H9 (cell line): ENCODE measurements around the gene SLC14A1. TPM values are rescaled to one million over a fixed set of nuclear protein-coding genes. Genes with fewer than 3 reads are reported as not detected.

Experiments used
- DNase-seq: peaks from one replicate; pipeline ENCODE4 v3.0.0-alpha.2; 2017
- H2AFZ ChIP-seq: one replicate; pipeline ENCODE4 v1.6.1; 2013; ENCODE audit warnings: mild to moderate bottlenecking, low read length, control low read depth, moderate library complexity
- H2AK5ac ChIP-seq: 2 replicates; pipeline ENCODE4 v1.6.1; 2013; ENCODE audit warnings: low read length, control low read depth, mixed read lengths; ENCODE audit not compliant: insufficient read length
- H2BK120ac ChIP-seq: one replicate; pipeline ENCODE4 v1.6.1; 2013; ENCODE audit warnings: low read depth, mild to moderate bottlenecking, low read length, control low read depth, inconsistent platforms; ENCODE audit not compliant: poor library complexity, severe bottlenecking
- H2BK12ac ChIP-seq: 2 replicates; pipeline ENCODE4 v1.6.1; 2013; ENCODE audit warnings: low read length, control low read depth, mixed read lengths, low read depth; ENCODE audit not compliant: insufficient read length
- H2BK15ac ChIP-seq: 2 replicates; pipeline ENCODE4 v1.6.1; 2013; ENCODE audit warnings: low read depth, low read length, control low read depth
- H2BK20ac ChIP-seq: one replicate; pipeline ENCODE4 v1.6.1; 2013; ENCODE audit warnings: low read depth, mild to moderate bottlenecking, low read length, control low read depth, inconsistent platforms; ENCODE audit not compliant: poor library complexity, severe bottlenecking
- H2BK5ac ChIP-seq: 2 replicates; pipeline ENCODE4 v1.6.1; 2013; ENCODE audit warnings: low read length, control low read depth, mixed read lengths; ENCODE audit not compliant: insufficient read length
- H3K14ac ChIP-seq: 2 replicates; pipeline ENCODE4 v1.6.1; 2013; ENCODE audit warnings: low read length, control low read depth; ENCODE audit not compliant: insufficient read depth
- H3K18ac ChIP-seq: 2 replicates; pipeline ENCODE4 v1.6.1; 2013; ENCODE audit warnings: low read depth, mild to moderate bottlenecking, mixed read lengths, low read length, control low read depth; ENCODE audit not compliant: insufficient read length
- H3K23ac ChIP-seq: 2 replicates; pipeline ENCODE4 v1.6.1; 2013; ENCODE audit warnings: low read length, control low read depth, mixed read lengths, low read depth; ENCODE audit not compliant: insufficient read length
- H3K23me2 ChIP-seq: 2 replicates; pipeline ENCODE4 v1.6.1; 2013; ENCODE audit warnings: low read depth, mild to moderate bottlenecking, mixed read lengths, low read length, control low read depth; ENCODE audit not compliant: insufficient read length, poor library complexity, severe bottlenecking
- H3K27ac ChIP-seq: 2 replicates; pipeline ENCODE4 v1.5.1; 2013; ENCODE audit warnings: low read length, control low read depth, mixed read lengths, low read depth; ENCODE audit not compliant: insufficient read length
- H3K27me3 ChIP-seq: 2 replicates; pipeline ENCODE4 v1.6.1; 2013; ENCODE audit warnings: low read length, control low read depth, inconsistent platforms; ENCODE audit not compliant: insufficient read depth
- H3K4ac ChIP-seq: 2 replicates; pipeline ENCODE4 v1.6.1; 2013; ENCODE audit warnings: low read depth, mild to moderate bottlenecking, control low read depth, inconsistent platforms, low read length, moderate library complexity
- H3K4me1 ChIP-seq: 2 replicates; pipeline ENCODE4 v1.6.1; 2013; ENCODE audit warnings: low read length, control low read depth, inconsistent platforms; ENCODE audit not compliant: insufficient read depth
- H3K4me2 ChIP-seq: 2 replicates; pipeline ENCODE4 v1.6.1; 2013; ENCODE audit warnings: low read length, control low read depth, mixed read lengths; ENCODE audit not compliant: insufficient read length, insufficient read depth
- H3K56ac ChIP-seq: 2 replicates; pipeline ENCODE4 v1.6.1; 2013; ENCODE audit warnings: low read depth, mild to moderate bottlenecking, mixed read lengths, low read length, control low read depth; ENCODE audit not compliant: insufficient read length
- H3K79me1 ChIP-seq: 2 replicates; pipeline ENCODE4 v1.6.1; 2013; ENCODE audit warnings: low read depth, mild to moderate bottlenecking, moderate library complexity, low read length, control low read depth, inconsistent platforms; ENCODE audit not compliant: insufficient read depth, poor library complexity, severe bottlenecking
- H3K79me2 ChIP-seq: 2 replicates; pipeline ENCODE4 v1.6.1; 2013; ENCODE audit warnings: low read length, control low read depth, inconsistent platforms; ENCODE audit not compliant: insufficient read depth
- H3K9ac ChIP-seq: 2 replicates; pipeline ENCODE4 v1.6.1; 2013; ENCODE audit warnings: low read length, control low read depth, mixed read lengths; ENCODE audit not compliant: insufficient read length; ENCODE audit errors: extremely low read depth
- H3K9me3 ChIP-seq: one replicate; pipeline ENCODE4 v1.6.1; 2013; ENCODE audit warnings: low read depth, low read length, inconsistent platforms; ENCODE audit not compliant: control insufficient read depth
- H3T11ph ChIP-seq: one replicate; pipeline ENCODE4 v1.6.1; 2013; ENCODE audit warnings: mild to moderate bottlenecking, low read length, control low read depth, inconsistent platforms
- H4K20me1 ChIP-seq: one replicate; pipeline ENCODE4 v1.6.1; 2013; ENCODE audit not compliant: control insufficient read depth, insufficient read length, insufficient read depth
- H4K5ac ChIP-seq: 2 replicates; pipeline ENCODE4 v1.6.1; 2013; ENCODE audit warnings: low read depth, mild to moderate bottlenecking, mixed read lengths, low read length, control low read depth; ENCODE audit not compliant: insufficient read length
- H4K8ac ChIP-seq: replicated peaks from 2 replicates; pipeline ENCODE4 v1.6.1; 2013; ENCODE audit warnings: low read length, control low read depth, mixed read lengths, low read depth; ENCODE audit not compliant: insufficient read length
- H4K91ac ChIP-seq: 2 replicates; pipeline ENCODE4 v1.6.1; 2013; ENCODE audit warnings: low read depth, mild to moderate bottlenecking, moderate library complexity, mixed read lengths, low read length, control low read depth; ENCODE audit not compliant: insufficient read length
- H3K27ac Mint-ChIP-seq, 3 experiments: 2 replicates in 2 of 3; 3 replicates in 1 of 3; pipeline ENCODE4 v1.8.0; 2020 to 2021; ENCODE audit warnings: mixed read lengths in 3 of 3, mild to moderate bottlenecking in 1 of 3, moderate library complexity in 1 of 3
- H3K27me3 Mint-ChIP-seq: 2 replicates; pipeline ENCODE4 v1.8.0; 2021; ENCODE audit warnings: low read depth, mild to moderate bottlenecking, moderate library complexity, mixed read lengths
- H3K36me3 Mint-ChIP-seq, 3 experiments: 2 replicates in 2 of 3; 3 replicates in 1 of 3; pipeline ENCODE4 v1.8.0; 2020 to 2021; ENCODE audit warnings: low read depth in 3 of 3, mixed read lengths in 3 of 3; ENCODE audit not compliant: insufficient read depth in 1 of 3
- H3K4me1 Mint-ChIP-seq, 2 experiments: 2 replicates each; pipeline ENCODE4 v1.8.0; 2020; ENCODE audit warnings: mixed read lengths in 2 of 2
- H3K4me3 Mint-ChIP-seq, 2 experiments: 2 replicates in 1 of 2; 3 replicates in 1 of 2; pipeline ENCODE4 v1.8.0; 2020 to 2021; ENCODE audit warnings: mild to moderate bottlenecking in 2 of 2, mixed read lengths in 2 of 2, moderate library complexity in 1 of 2
- H3K9me3 Mint-ChIP-seq, 2 experiments: 2 replicates in 1 of 2; 3 replicates in 1 of 2; pipeline ENCODE4 v1.8.0; 2020; ENCODE audit warnings: mild to moderate bottlenecking in 2 of 2, mixed read lengths in 2 of 2, moderate library complexity in 1 of 2
- WGBS: extraction: QIAGEN DNeasy Blood & Tissue Kit; methylation state at CpG from one replicate; pipeline ENCODE4 v1.1.7; 2013; ENCODE audit warnings: missing lambda C conversion rate, low lambda C conversion rate, mixed read lengths; ENCODE audit not compliant: insufficient read length; ENCODE audit errors: extremely low coverage; 5-methylcytosine and 5-hydroxymethylcytosine counted together
- total RNA-seq: library from RNA; stranded (reverse); gene quantifications from 2 replicates; pipeline ENCODE4 v1.2.1, GENCODE V29; 2021
- TF ChIP-seq, protein P1 (sequence below): fragments of 200-600 bp; sonication (generic); conservative IDR thresholded peaks from 3 replicates; pipeline ENCODE4 v1.8.0; 2021; ENCODE audit warnings: antibody characterized with exemption, mild to moderate bottlenecking

The SLC14A1 gene
- total RNA-seq, 1 experiment from 2014 or later, result not detected

DNA sequence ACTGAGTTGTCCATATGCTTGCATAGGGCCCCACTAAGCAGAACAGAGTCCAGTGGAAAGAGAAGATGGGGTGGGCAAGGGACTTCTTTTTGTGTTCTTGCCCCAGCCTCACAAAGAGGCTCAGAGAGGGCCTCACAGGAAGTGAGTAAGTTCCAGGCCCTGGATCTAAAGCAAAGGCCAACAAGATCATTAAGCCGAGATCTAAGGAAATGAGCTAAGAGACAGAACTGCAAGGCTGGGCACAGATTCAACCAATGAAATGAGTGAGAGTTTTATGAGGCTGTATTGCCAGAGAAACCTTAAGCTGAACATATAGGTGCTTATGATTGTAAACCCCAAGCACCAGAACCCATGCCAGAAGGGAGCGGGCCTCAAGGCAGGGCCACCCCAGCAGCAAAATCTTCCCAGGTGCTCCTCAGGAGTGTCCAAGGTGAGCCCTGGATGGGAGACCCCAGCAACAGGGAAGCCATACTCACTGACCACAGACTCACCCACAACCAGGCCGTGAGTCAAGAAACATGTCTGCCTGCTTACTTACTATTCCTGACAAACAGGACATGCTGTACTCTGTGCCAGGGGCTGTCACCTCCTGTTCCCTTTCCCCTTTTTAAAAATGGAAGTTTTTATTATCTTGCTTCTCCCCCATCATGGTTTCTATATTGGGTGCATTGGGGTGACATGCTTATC lies 40.2 kb downstream of the SLC14A1 start:
- Histone ChIP-seq H2BK20ac (no peak overlapping the region), H3K56ac (no peak overlapping the region), H3T11ph (no peak overlapping the region), H2AK5ac (no peak overlapping the region), H2BK12ac (no peak overlapping the region), H3K4ac (no peak overlapping the region; the same call in 1 of the 2 replicates), H4K91ac (no peak overlapping the region), H3K79me2 (no peaks in the 10 kb centered on the region), H4K5ac (no peak overlapping the region), H3K18ac (no peak overlapping the region), H2BK120ac (no peak overlapping the region), H3K4me1 (peaks cover 20% of the 10 kb centered on the region; the same call in 1 of the 2 replicates), H3K79me1 (no peaks in the 10 kb centered on the region), H3K23ac (no peak overlapping the region), H2AFZ (no peak overlapping the region), H3K27ac (no peak overlapping the region), H4K8ac (no peak overlapping the region), H2BK5ac (no peak overlapping the region), H3K14ac (no peak overlapping the region), H3K23me2 (no peaks in the 10 kb centered on the region), H4K20me1 (no peaks in the 10 kb centered on the region), H2BK15ac (no peak overlapping the region), H3K4me2 (no peak overlapping the region), H3K9me3 (no peaks in the 10 kb centered on the region), H3K9ac (no peak overlapping the region), H3K27me3 (no peaks in the 10 kb centered on the region)
- Mint-ChIP-seq H3K4me3 (no peak overlapping the region), H3K9me3 (peaks cover 0 to 5% of the 10 kb centered on the region in 2 experiments; a peak in 3 of 5 replicates), H3K4me1 (peaks cover 30 to 36% of the 10 kb centered on the region in 2 experiments), H3K27me3 (no peaks in the 10 kb centered on the region), H3K27ac (peak overlapping the region in 1 of 3 experiments; percentile 55; a peak in 1 of 7 replicates), H3K36me3 (peaks cover 0 to 4% (median 0%) of the 10 kb centered on the region in 3 experiments; a peak in 3 of 7 replicates)
- TF ChIP-seq, protein P1, sequence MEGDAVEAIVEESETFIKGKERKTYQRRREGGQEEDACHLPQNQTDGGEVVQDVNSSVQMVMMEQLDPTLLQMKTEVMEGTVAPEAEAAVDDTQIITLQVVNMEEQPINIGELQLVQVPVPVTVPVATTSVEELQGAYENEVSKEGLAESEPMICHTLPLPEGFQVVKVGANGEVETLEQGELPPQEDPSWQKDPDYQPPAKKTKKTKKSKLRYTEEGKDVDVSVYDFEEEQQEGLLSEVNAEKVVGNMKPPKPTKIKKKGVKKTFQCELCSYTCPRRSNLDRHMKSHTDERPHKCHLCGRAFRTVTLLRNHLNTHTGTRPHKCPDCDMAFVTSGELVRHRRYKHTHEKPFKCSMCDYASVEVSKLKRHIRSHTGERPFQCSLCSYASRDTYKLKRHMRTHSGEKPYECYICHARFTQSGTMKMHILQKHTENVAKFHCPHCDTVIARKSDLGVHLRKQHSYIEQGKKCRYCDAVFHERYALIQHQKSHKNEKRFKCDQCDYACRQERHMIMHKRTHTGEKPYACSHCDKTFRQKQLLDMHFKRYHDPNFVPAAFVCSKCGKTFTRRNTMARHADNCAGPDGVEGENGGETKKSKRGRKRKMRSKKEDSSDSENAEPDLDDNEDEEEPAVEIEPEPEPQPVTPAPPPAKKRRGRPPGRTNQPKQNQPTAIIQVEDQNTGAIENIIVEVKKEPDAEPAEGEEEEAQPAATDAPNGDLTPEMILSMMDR, result no peak
- DNase-seq, result no peak
- WGBS, result no CpG with 5 or more reads among the region's 3 CpGs
